ENCODE results near the gene FAM120B.

Gene FAM120B

GRCh38 chr6:170420791-170421776, 114.5 kb downstream of the FAM120B start:
- DNase-seq (ENCODE audit: low read depth) = no peak

GRCh38 chr6:170421921-170422320, 115.4 kb downstream of the FAM120B start:
- DNase-seq (ENCODE audit: low read depth) = no peak

- DNase-seq (ENCODE audit: low read depth) = no peak
Measured at GRCh38 chr6:170423030-170423429, 116.5 kb downstream of the FAM120B start.

- no peak for DNase-seq (ENCODE audit: low read depth)
Measured at GRCh38 chr6:170423814-170424603, 117.5 kb downstream of the FAM120B start.

- DNase-seq (ENCODE audit: low read depth) = no peak
Measured at GRCh38 chr6:170424604-170425126, 118.1 kb downstream of the FAM120B start.

- no peak for DNase-seq (ENCODE audit: low read depth)
Measured at GRCh38 chr6:170429450-170429849, 122.9 kb downstream of the FAM120B start.

- DNase-seq (ENCODE audit: low read depth) = no peak
Measured at GRCh38 chr6:170433163-170434116, 126.9 kb downstream of the FAM120B start.

GRCh38 chr6:170434117-170434820, 127.7 kb downstream of the FAM120B start:
- no peak for DNase-seq (ENCODE audit: low read depth)

- DNase-seq (ENCODE audit: low read depth) = no peak
Measured at GRCh38 chr6:170434821-170435155, 128.2 kb downstream of the FAM120B start.

GRCh38 chr6:170435766-170436165, 129.2 kb downstream of the FAM120B start:
- DNase-seq (ENCODE audit: low read depth) = no peak

- no peak for DNase-seq (ENCODE audit: low read depth)
Measured at GRCh38 chr6:170436209-170436809, 129.8 kb downstream of the FAM120B start.

- no peak for DNase-seq (ENCODE audit: low read depth)
Measured at GRCh38 chr6:170437719-170438401, 131.3 kb downstream of the FAM120B start.

- DNase-seq (ENCODE audit: low read depth) = no peak
Measured at GRCh38 chr6:170438402-170438753, 131.8 kb downstream of the FAM120B start.

GRCh38 chr6:170438861-170439260, 132.3 kb downstream of the FAM120B start:
- no peak for DNase-seq (ENCODE audit: low read depth)

GRCh38 chr6:170439366-170440361, 133.1 kb downstream of the FAM120B start:
- no peak for DNase-seq (ENCODE audit: low read depth)

- DNase-seq (ENCODE audit: low read depth) = no peak
Measured at GRCh38 chr6:170440437-170440836, 133.9 kb downstream of the FAM120B start.

GRCh38 chr6:170441316-170441715, 134.8 kb downstream of the FAM120B start:
- no peak for DNase-seq (ENCODE audit: low read depth)

GRCh38 chr6:170442596-170442995, 136.0 kb downstream of the FAM120B start:
- DNase-seq (ENCODE audit: low read depth) = no peak

- DNase-seq (ENCODE audit: low read depth) = no peak
Measured at GRCh38 chr6:170443151-170443662, 136.6 kb downstream of the FAM120B start.
